HEK293 (cell line): Measurements from ENCODE around the gene AREG.
A peak's percentile ranks its signal among the peaks of the same experiment; 100 is the strongest.

Experiments used
- CTCF ChIA-PET: fragments of 350-600 bp; formaldehyde crosslinking; extraction: SDS; loops from one replicate; lab custom pipeline; 2021; ENCODE audit warnings: antibody characterized with exemption; lab: Yijun Ruan, JAX
- POLR2A ChIA-PET: fragments of 300-600 bp; formaldehyde crosslinking; extraction: SDS; loops from one replicate; lab custom pipeline; 2020; ENCODE audit warnings: antibody characterized with exemption, inconsistent platforms; lab: Yijun Ruan, JAX
- H3K27ac ChIP-seq: fragments of 200-500 bp; sonication (Bioruptor generic); 2 replicates; pipeline ENCODE4 v1.5.1; 2014; ENCODE audit warnings: low read depth, low read length, control low read depth, inconsistent platforms; ENCODE audit errors: extremely low read depth
- H3K36me3 ChIP-seq, 2 experiments: fragments of 200-500 bp in 1 of 2; sonication (Bioruptor generic) in 1 of 2; 1 replicate in 1 of 2; 2 replicates in 1 of 2; pipeline ENCODE4 v1.5.1; 2014 to 2017; ENCODE audit warnings: inconsistent platforms in 2 of 2, low read length in 2 of 2; ENCODE audit not compliant: control insufficient read depth in 2 of 2, insufficient read depth in 1 of 2
- H3K4me1 ChIP-seq: fragments of 200-500 bp; sonication (Bioruptor generic); 2 replicates; pipeline ENCODE4 v1.5.1; 2014; ENCODE audit warnings: mild to moderate bottlenecking, low read length, inconsistent platforms; ENCODE audit not compliant: control insufficient read depth, insufficient read depth
- H3K4me3 ChIP-seq: 2 replicates; pipeline ENCODE4 v1.5.1; 2011; ENCODE audit warnings: low read depth, mild to moderate bottlenecking, control low read depth, low read length, moderate library complexity
- H3K9me3 ChIP-seq: fragments of 200-500 bp; sonication (Bioruptor generic); 2 replicates; pipeline ENCODE4 v1.5.1; 2014; ENCODE audit warnings: low read depth, low read length, inconsistent platforms; ENCODE audit not compliant: control insufficient read depth, insufficient read depth
- GLI2 ChIP-seq: fragments of 450-650 bp; formaldehyde crosslinking; IDR thresholded peaks from 2 replicates; pipeline ENCODE4; 2017; ENCODE audit warnings: missing biosample characterization, missing genetic modification characterization, low read depth, borderline replicate concordance
- GLIS2 ChIP-seq: fragments of 450-650 bp; formaldehyde crosslinking; IDR thresholded peaks from 2 replicates; pipeline ENCODE4 v1.5.1; 2016; ENCODE audit warnings: missing biosample characterization, missing genetic modification characterization
- HOXD13 ChIP-seq: sonication (generic); formaldehyde crosslinking; IDR thresholded peaks from 2 replicates; pipeline ENCODE4 v1.8.0; 2022; ENCODE audit warnings: missing genetic modification reagents, borderline replicate concordance
- KLF1 ChIP-seq: fragments of 450-650 bp; formaldehyde crosslinking; IDR thresholded peaks from 2 replicates; pipeline ENCODE4 v1.5.1; 2016; ENCODE audit warnings: missing biosample characterization, missing genetic modification characterization
- KLF7 ChIP-seq: fragments of 450-650 bp; formaldehyde crosslinking; IDR thresholded peaks from 2 replicates; pipeline ENCODE4 v1.5.1; 2016; ENCODE audit warnings: missing biosample characterization, missing genetic modification characterization, borderline replicate concordance
- KLF8 ChIP-seq: fragments of 450-650 bp; formaldehyde crosslinking; IDR thresholded peaks from 2 replicates; pipeline ENCODE4 v1.5.1; 2016; ENCODE audit warnings: missing biosample characterization, missing genetic modification characterization
- MEIS1 ChIP-seq: sonication (generic); formaldehyde crosslinking; IDR thresholded peaks from 2 replicates; pipeline ENCODE4 v1.8.1; 2022; ENCODE audit warnings: missing genetic modification reagents, mild to moderate bottlenecking, borderline replicate concordance
- MZF1 ChIP-seq: fragments of 450-650 bp; formaldehyde crosslinking; IDR thresholded peaks from 2 replicates; pipeline ENCODE4 v1.5.1; 2017; ENCODE audit warnings: missing biosample characterization, missing genetic modification characterization, borderline replicate concordance
- OVOL3 ChIP-seq: fragments of 450-650 bp; formaldehyde crosslinking; IDR thresholded peaks from 2 replicates; pipeline ENCODE4 v1.5.1; 2016; ENCODE audit warnings: missing biosample characterization, missing genetic modification characterization
- SP7 ChIP-seq: fragments of 450-650 bp; formaldehyde crosslinking; IDR thresholded peaks from 2 replicates; pipeline ENCODE4 v1.5.1; 2016; ENCODE audit warnings: missing biosample characterization, missing genetic modification characterization
- YY1 ChIP-seq: fragments of 450-650 bp; formaldehyde crosslinking; IDR thresholded peaks from 2 replicates; pipeline ENCODE4 v1.5.1; 2018; ENCODE audit warnings: missing biosample characterization, missing genetic modification characterization
- YY2 ChIP-seq: fragments of 450-650 bp; formaldehyde crosslinking; IDR thresholded peaks from 2 replicates; pipeline ENCODE4 v1.5.1; 2016; ENCODE audit warnings: missing biosample characterization, missing genetic modification characterization
- ZBTB8A ChIP-seq: fragments of 450-650 bp; formaldehyde crosslinking; IDR thresholded peaks from 2 replicates; pipeline ENCODE4 v1.5.1; 2016; ENCODE audit warnings: missing biosample characterization, missing genetic modification characterization
- ZFP41 ChIP-seq: fragments of 450-650 bp; formaldehyde crosslinking; IDR thresholded peaks from 2 replicates; pipeline ENCODE4 v1.5.1; 2016; ENCODE audit warnings: missing biosample characterization, missing genetic modification characterization, borderline replicate concordance
- ZNF112 ChIP-seq: fragments of 450-650 bp; formaldehyde crosslinking; IDR thresholded peaks from 2 replicates; pipeline ENCODE4 v1.5.0; 2017; ENCODE audit warnings: missing biosample characterization, missing genetic modification characterization
- ZNF146 ChIP-seq: fragments of 450-650 bp; formaldehyde crosslinking; IDR thresholded peaks from 2 replicates; pipeline ENCODE4 v1.5.1; 2016; ENCODE audit warnings: missing biosample characterization, missing genetic modification characterization
- ZNF155 ChIP-seq: fragments of 450-650 bp; formaldehyde crosslinking; IDR thresholded peaks from 2 replicates; pipeline ENCODE4 v1.5.1; 2016; ENCODE audit warnings: missing biosample characterization, missing genetic modification characterization
- ZNF202 ChIP-seq: fragments of 450-650 bp; formaldehyde crosslinking; IDR thresholded peaks from 2 replicates; pipeline ENCODE4 v1.5.1; 2016; ENCODE audit warnings: missing biosample characterization, missing genetic modification characterization, borderline replicate concordance
- ZNF223 ChIP-seq: fragments of 450-650 bp; formaldehyde crosslinking; IDR thresholded peaks from 2 replicates; pipeline ENCODE4 v1.5.1; 2016; ENCODE audit warnings: missing biosample characterization, missing genetic modification characterization
- ZNF239 ChIP-seq: fragments of 450-650 bp; formaldehyde crosslinking; IDR thresholded peaks from 2 replicates; pipeline ENCODE4 v1.5.1; 2016; ENCODE audit warnings: missing biosample characterization, missing genetic modification characterization
- ZNF274 ChIP-seq, 2 experiments: fragments of 200-500 bp in 1 of 2; fragments of 450-650 bp in 1 of 2; sonication (Bioruptor generic) in 1 of 2; formaldehyde crosslinking in 1 of 2; IDR thresholded peaks; 2 replicates each; pipeline versions ENCODE4 v1.5.1 to v1.6.1; 2014 to 2016; ENCODE audit warnings: borderline replicate concordance in 1 of 2, inconsistent platforms in 1 of 2, low read length in 1 of 2, missing biosample characterization in 1 of 2, missing genetic modification characterization in 1 of 2
- ZNF354C ChIP-seq: fragments of 450-650 bp; formaldehyde crosslinking; IDR thresholded peaks from 2 replicates; pipeline ENCODE4 v1.5.1; 2016; ENCODE audit warnings: missing biosample characterization, missing genetic modification characterization, low read depth, borderline replicate concordance
- ZNF394 ChIP-seq: fragments of 450-650 bp; formaldehyde crosslinking; IDR thresholded peaks from 2 replicates; pipeline ENCODE4 v1.5.1; 2016; ENCODE audit warnings: missing biosample characterization, missing genetic modification characterization, mild to moderate bottlenecking, moderate library complexity, borderline replicate concordance
- ZNF423 ChIP-seq: fragments of 450-650 bp; formaldehyde crosslinking; IDR thresholded peaks from 2 replicates; pipeline ENCODE4 v1.5.1; 2016; ENCODE audit warnings: missing biosample characterization, missing genetic modification characterization
- ZNF473 ChIP-seq: fragments of 450-650 bp; formaldehyde crosslinking; IDR thresholded peaks from 2 replicates; pipeline ENCODE4 v1.5.1; 2017; ENCODE audit warnings: missing biosample characterization, missing genetic modification characterization
- ZNF48 ChIP-seq: fragments of 450-650 bp; formaldehyde crosslinking; IDR thresholded peaks from 2 replicates; pipeline ENCODE4 v1.5.1; 2016; ENCODE audit warnings: missing biosample characterization, missing genetic modification characterization
- ZNF529 ChIP-seq: fragments of 450-650 bp; formaldehyde crosslinking; IDR thresholded peaks from 2 replicates; pipeline ENCODE4 v1.5.1; 2017; ENCODE audit warnings: missing genetic modification characterization, missing biosample characterization; ENCODE audit not compliant: insufficient replicate concordance
- ZNF544 ChIP-seq: fragments of 450-650 bp; formaldehyde crosslinking; IDR thresholded peaks from 2 replicates; pipeline ENCODE4 v1.5.0; 2017; ENCODE audit warnings: missing biosample characterization, missing genetic modification characterization
- ZNF600 ChIP-seq: fragments of 450-650 bp; formaldehyde crosslinking; IDR thresholded peaks from 2 replicates; pipeline ENCODE4 v1.5.1; 2016; ENCODE audit warnings: missing biosample characterization, missing genetic modification characterization
- ZNF621 ChIP-seq: fragments of 450-650 bp; formaldehyde crosslinking; IDR thresholded peaks from 2 replicates; pipeline ENCODE4 v1.5.1; 2017; ENCODE audit warnings: missing biosample characterization, missing genetic modification characterization
- ZNF670 ChIP-seq: fragments of 450-650 bp; formaldehyde crosslinking; IDR thresholded peaks from 2 replicates; pipeline ENCODE4 v1.5.1; 2016; ENCODE audit warnings: missing biosample characterization, missing genetic modification characterization, low read depth
- ZNF76 ChIP-seq: fragments of 450-650 bp; formaldehyde crosslinking; IDR thresholded peaks from 2 replicates; pipeline ENCODE4; 2016; ENCODE audit warnings: low read depth, missing biosample characterization, missing genetic modification characterization, borderline replicate concordance
- ZNF785 ChIP-seq: fragments of 450-650 bp; formaldehyde crosslinking; IDR thresholded peaks from 2 replicates; pipeline ENCODE4 v1.5.1; 2016; ENCODE audit warnings: missing biosample characterization, missing genetic modification characterization
- ZSCAN30 ChIP-seq: fragments of 450-650 bp; IDR thresholded peaks from 2 replicates; pipeline ENCODE4 v1.5.1; 2018; ENCODE audit warnings: missing biosample characterization, mild to moderate bottlenecking, missing genetic modification characterization, moderate library complexity

Gene AREG

GRCh38 chr4:74487771-74488170 lies 42.8 kb downstream of the AREG start:
- H3K36me3 ChIP-seq = no peaks in the 10 kb centered on the region
- H3K4me1 ChIP-seq = no peaks in the 10 kb centered on the region
- ChIA-PET POLR2A (no interaction called here), CTCF (no interaction called here)
- TF ChIP-seq ZNF274 (IDR thresholded peaks at IDR 0.05; ENCODE audit: low read length) = no peak
- TF ChIP-seq ZNF274 (tag by site-specific recombination; IDR thresholded peaks at IDR 0.05; ENCODE audit: borderline replicate concordance) = no peak
- no peak for TF ChIP-seq ZFP41 (tag by site-specific recombination)
- no peak for TF ChIP-seq ZNF529 (tag by site-specific recombination)
- no peak for TF ChIP-seq ZNF239 (tag by site-specific recombination)
- TF ChIP-seq ZNF473 (tag by site-specific recombination) = no peak
- no peak for TF ChIP-seq ZNF155
- TF ChIP-seq KLF8 = no peak
- no peak for TF ChIP-seq YY2 (tag by site-specific recombination)
- TF ChIP-seq GLI2 (tag by site-specific recombination) = no peak
- no peak for TF ChIP-seq OVOL3 (tag by site-specific recombination)
- no peak for TF ChIP-seq KLF1 (tag by site-specific recombination)
- no peak for TF ChIP-seq ZNF394 (tag by site-specific recombination)
- H3K4me3 ChIP-seq = no peak overlapping the region
- no peak overlapping the region for H3K27ac ChIP-seq
- H3K9me3 ChIP-seq = no peaks in the 10 kb centered on the region

GRCh38 chr4:74490736-74491135 lies 45.8 kb downstream of the AREG start:
- Histone ChIP-seq H3K4me1 (no peaks in the 10 kb centered on the region), H3K36me3 (no peaks in the 10 kb centered on the region), H3K4me3 (no peak overlapping the region), H3K27ac (no peak overlapping the region), H3K9me3 (no peaks in the 10 kb centered on the region)
- POLR2A ChIA-PET = no interaction called here
- TF ChIP-seq ZNF600 (tag by site-specific recombination) (no peak), HOXD13 (CRISPR knock-in tag) (no peak), ZNF146 (no peak), ZNF621 (tag by site-specific recombination) (peak; percentile 68; the same call in 1 of the 2 replicates), ZNF354C (tag by site-specific recombination) (no peak), ZNF202 (tag by site-specific recombination) (no peak), ZNF223 (no peak), ZNF670 (no peak)
- CTCF ChIA-PET = no interaction called here

- Histone ChIP-seq H3K36me3 (no peaks in the 10 kb centered on the region), H3K4me3 (no peak overlapping the region), H3K27ac (no peak overlapping the region), H3K4me1 (no peaks in the 10 kb centered on the region), H3K9me3 (no peaks in the 10 kb centered on the region)
- POLR2A ChIA-PET = no interaction called here
- CTCF ChIA-PET = no interaction called here
- TF ChIP-seq ZNF544 (tag by site-specific recombination) (no peak), SP7 (tag by site-specific recombination) (no peak), ZNF423 (tag by site-specific recombination) (no peak), ZBTB8A (tag by site-specific recombination) (no peak), ZNF785 (tag by site-specific recombination) (no peak), ZNF48 (tag by site-specific recombination) (no peak), ZNF354C (tag by site-specific recombination) (no peak), GLIS2 (tag by site-specific recombination) (no peak), MEIS1 (CRISPR knock-in tag) (no peak), ZSCAN30 (tag by site-specific recombination) (no peak), MZF1 (no peak), KLF7 (no peak), ZNF76 (tag by site-specific recombination) (no peak), ZNF112 (tag by site-specific recombination) (no peak), YY1 (tag by site-specific recombination) (no peak)
These were observed 55.2 kb downstream of the AREG start for GRCh38 chr4:74499986-74500781.
